OCI-LY7 (cell line): ENCODE data around the gene STIP1.

Experiments
- EZH2phosphoT487 ChIP-seq: fragments of 200-600 bp; sonication (generic); IDR thresholded peaks from 2 replicates; pipeline ENCODE4 v1.6.1; 2018; ENCODE audit warnings: low read depth, borderline replicate concordance, mild to moderate bottlenecking, mixed run types, antibody characterized with exemption, low read length, moderate library complexity, mixed read lengths
- TF ChIP-seq, protein P1 (sequence below): fragments of 200-600 bp; sonication (generic); conservative IDR thresholded peaks from 2 replicates; pipeline ENCODE4 v1.5.1; 2014; ENCODE audit warnings: mild to moderate bottlenecking, antibody characterized with exemption, low read length, moderate library complexity, mixed read lengths

GRCh38 chr11:64209563-64209843 is 23.5 kb downstream of the STIP1 start:
- TF ChIP-seq, protein P1, sequence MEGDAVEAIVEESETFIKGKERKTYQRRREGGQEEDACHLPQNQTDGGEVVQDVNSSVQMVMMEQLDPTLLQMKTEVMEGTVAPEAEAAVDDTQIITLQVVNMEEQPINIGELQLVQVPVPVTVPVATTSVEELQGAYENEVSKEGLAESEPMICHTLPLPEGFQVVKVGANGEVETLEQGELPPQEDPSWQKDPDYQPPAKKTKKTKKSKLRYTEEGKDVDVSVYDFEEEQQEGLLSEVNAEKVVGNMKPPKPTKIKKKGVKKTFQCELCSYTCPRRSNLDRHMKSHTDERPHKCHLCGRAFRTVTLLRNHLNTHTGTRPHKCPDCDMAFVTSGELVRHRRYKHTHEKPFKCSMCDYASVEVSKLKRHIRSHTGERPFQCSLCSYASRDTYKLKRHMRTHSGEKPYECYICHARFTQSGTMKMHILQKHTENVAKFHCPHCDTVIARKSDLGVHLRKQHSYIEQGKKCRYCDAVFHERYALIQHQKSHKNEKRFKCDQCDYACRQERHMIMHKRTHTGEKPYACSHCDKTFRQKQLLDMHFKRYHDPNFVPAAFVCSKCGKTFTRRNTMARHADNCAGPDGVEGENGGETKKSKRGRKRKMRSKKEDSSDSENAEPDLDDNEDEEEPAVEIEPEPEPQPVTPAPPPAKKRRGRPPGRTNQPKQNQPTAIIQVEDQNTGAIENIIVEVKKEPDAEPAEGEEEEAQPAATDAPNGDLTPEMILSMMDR, result no peak
- no peak for TF ChIP-seq EZH2phosphoT487
